Renal cortical epithelial cell (primary cell): ENCODE results near the gene ID3. TPM values are rescaled to one million over a fixed set of nuclear protein-coding genes. Genes with fewer than 3 reads are reported as not detected.

Source experiments
- DNase-seq: peaks from one replicate; pipeline ENCODE4 v3.0.0-alpha.2; 2011; ENCODE audit warnings: low read depth
- total RNA-seq: library from RNA; depleted of rRNA; stranded (reverse); fragments of >200 nt; gene quantifications from 2 replicates; pipeline ENCODE4 v1.2.3, GENCODE V29; 2014

ID3 gene
- total RNA-seq, 1 donor from 2014 or later: 65.3 TPM

- no peak for DNase-seq
Observed at GRCh38 chr1:23566304-23566703, 7.0 kb upstream of the ID3 start.

DNA sequence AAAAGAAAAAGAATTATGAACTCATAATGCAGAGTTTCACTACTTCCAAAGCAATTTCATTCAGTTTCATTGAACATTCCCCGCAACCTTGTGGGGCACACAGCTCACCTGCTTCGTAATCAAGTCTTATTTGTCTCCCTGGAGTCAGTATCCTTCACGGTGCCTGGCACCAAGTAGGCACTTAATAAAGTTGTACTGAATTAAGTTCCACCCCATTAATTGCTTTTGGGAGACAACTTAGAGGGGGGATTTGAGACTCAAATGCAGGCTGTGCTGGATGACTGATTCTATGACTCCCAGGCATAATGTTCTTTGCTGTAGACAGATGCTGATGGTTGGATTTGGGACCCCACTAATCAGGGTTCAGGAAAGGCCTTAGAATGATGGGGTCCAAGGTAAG lies 6.5 kb upstream of the ID3 start:
- DNase-seq: no peak

- DNase-seq: no peak
Observed at GRCh38 chr1:23564529-23565122, 5.3 kb upstream of the ID3 start.

DNA sequence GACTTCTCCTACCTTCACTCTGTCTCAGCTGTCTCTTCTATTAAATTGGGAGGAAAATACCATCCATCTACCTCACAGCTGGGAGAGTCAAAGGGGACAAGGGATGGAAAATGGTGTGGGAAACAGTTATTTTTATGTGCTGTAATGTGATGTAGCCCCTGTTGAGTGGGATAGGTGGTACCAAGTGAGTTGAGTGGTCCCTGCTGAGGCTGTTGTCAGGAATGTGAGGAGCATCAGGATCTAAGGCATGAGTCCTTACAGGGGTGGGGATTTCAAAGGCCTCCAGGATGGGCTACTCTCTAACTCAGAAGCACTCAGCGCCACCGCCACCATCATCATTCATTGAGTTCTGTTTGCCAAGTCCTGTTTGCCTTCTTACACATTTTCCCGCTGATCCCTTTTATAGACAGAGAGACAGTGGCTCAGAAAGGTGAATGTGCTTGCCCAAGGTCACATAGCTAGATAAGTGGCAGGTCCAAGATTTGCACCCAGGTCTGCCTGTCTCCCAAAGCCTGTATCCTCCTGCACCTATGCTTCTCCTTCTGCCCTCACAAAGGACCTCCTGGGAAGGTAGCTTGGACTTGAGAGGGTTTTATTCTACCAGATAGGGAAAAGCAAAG lies 4.6 kb upstream of the ID3 start:
- DNase-seq: no peak

DNA sequence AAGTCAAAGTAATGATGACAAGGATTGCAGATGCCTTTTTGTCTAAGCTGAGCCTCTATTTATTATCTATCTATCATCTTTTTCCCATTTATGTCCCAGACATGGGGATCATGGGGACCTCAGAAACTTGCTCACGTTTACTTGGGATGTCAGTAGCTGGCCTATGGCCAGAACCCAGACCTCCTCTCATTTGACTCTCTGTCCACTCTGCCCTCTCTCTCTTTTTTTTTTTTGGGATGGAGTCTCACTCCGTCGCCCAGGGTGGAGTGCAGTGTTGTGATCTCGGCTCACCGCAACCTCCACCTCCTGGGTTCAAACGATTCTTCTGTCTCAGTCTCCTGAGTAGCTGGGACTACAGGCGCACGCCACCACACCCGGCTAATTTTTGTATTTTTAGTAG lies 3.7 kb upstream of the ID3 start:
- no peak for DNase-seq

DNA sequence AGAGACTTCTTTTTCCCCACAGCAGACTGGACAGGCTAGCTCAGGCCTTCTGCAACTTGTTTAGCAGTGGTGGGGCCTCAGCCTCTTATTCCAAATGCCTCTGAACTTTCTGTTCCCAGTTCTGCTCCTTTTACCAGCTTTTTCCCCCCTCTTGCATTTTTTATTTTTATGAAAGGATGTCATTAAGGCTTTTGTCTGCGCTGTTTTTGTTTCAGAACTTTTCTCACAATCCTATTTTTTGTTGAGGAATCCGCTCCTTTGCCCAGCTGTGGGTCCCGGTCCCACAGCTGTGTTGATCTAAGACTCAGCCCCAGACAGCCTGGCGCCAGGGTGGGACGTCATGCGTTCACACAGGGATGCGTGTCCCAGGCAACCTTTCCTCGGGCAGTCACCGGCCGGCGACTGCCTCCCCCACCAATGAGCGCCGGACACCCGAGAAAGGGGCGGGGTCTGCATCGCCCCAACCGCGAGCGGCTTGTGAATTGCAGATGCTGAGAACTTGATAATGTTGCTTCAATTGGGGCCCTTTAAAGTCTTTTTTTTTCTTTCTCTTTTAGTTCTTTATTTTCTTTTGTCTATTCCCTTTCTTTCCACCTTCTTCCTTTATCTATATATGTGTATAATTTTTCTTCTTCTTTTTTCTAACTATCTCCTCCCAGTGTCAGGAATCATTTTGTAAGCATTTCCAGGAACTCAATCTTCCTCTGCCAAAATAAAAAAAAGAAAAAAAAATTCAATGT lies 3.0 kb upstream of the ID3 start:
- DNase-seq: peak; percentile 93

GRCh38 chr1:23561813-23562100 lies 2.5 kb upstream of the ID3 start:
- DNase-seq: no peak

GRCh38 chr1:23561076-23561812 lies 1.9 kb upstream of the ID3 start:
- DNase-seq: no peak

- DNase-seq: peak; percentile 74
Observed at GRCh38 chr1:23559985-23560741, 862 bp upstream of the ID3 start.

- no peak for DNase-seq
Observed at GRCh38 chr1:23558872-23559135, 497 bp downstream of the ID3 start.

GRCh38 chr1:23558140-23558871 lies 995 bp downstream of the ID3 start:
- DNase-seq: no peak

- no peak for DNase-seq
Observed at GRCh38 chr1:23557471-23558124, 1.7 kb downstream of the ID3 start.

- peak; percentile 44 for DNase-seq
Observed at GRCh38 chr1:23556635-23557470, 2.4 kb downstream of the ID3 start.

DNA sequence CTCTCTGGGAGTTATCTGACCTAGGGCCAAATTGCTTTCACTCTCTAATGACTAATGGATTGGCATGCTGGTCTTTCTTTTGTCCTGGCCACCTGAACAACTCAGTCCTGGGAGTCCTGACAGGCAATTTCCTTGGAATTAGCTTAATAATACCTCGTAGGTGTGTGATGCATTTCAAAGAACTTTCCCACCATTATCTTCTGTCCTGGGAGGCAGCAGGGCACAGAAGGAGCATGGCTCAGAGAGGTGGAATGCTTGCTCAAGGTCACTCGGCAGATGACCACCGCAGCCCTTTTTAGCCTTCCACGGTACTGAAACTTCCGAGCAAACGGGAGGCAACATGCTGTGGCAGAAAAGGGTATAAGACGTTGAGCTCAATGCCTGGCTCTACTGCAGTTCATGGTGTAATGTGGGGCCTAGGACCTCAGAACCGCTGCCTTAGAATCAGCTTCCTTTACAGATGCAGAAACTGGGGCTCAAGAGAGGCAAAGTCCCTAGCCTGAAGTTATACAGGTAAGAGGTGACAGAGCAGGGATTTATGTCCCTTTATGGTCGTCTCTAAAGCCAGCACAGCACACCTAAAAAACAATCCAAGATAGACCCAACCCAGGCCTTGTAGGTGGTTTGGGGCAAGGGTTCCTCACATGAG lies 3.2 kb downstream of the ID3 start:
- DNase-seq: peak; percentile 83

DNA sequence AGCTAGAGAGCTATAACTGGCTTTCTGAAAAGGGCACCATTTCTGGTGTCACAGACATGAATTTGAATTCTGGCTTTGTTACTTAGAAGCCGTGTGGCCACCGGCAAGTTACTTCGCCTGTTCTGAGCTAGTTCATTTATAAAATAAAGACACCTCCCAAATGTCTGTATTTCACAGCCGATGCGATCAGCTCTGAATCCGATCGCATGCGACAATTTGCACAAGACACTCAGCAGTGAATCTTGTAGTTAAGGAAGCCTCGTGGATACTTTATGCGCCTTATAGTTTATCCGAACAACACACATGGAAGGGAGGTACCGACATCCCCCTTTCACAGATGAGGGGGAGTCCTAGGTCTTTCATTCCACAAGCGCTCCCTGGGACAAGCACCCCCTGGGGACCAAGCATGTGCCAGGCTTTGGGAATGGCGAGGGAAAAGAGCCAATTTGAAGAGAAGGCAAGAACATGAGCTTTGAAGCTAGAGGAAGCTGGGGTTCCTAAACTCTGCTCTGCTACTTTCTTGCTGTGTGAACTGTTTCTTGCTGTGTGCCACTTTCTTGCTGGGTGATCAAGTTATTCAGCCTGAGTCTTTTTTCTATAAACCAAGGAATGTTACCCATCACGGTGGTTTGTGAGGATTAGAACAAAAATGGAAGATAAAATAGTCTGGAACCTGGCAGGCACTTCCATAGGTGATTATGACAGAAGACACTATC lies 3.9 kb downstream of the ID3 start:
- DNase-seq: no peak

- peak; percentile 65 for DNase-seq
Observed at GRCh38 chr1:23554481-23555269, 4.6 kb downstream of the ID3 start.

DNA sequence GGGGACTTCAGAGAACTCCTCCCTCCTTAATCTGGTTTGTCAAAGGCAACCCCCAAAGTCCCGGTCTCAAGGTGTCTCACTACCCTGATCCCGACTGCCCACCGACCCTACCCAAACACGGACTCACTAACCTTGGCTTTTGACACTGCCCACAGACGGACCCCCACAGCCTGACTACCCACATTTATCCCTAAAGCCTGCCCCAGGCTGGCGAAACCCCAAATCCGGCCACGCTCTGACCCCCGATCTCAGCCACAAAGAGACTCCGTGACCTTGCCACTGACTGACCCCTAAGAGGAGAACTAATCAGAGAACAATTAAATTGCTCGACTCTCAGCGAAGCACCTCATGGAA lies 5.2 kb downstream of the ID3 start:
- DNase-seq: no peak
